AML-193 (cell line): ENCODE data around the gene PKN1.
A peak's percentile ranks its signal among the peaks of the same experiment; 100 is the strongest.
"Not testable (repeated sequence)": the region's sequence is repeated elsewhere in the genome, so short reads cannot be mapped to it uniquely, and the experiment has no call there.

Experiments used
- DNase-seq, 2 experiments: peaks; one replicate each; lab custom pipeline; 2025; lab: John Stamatoyannopoulos, UW

Gene PKN1

DNA sequence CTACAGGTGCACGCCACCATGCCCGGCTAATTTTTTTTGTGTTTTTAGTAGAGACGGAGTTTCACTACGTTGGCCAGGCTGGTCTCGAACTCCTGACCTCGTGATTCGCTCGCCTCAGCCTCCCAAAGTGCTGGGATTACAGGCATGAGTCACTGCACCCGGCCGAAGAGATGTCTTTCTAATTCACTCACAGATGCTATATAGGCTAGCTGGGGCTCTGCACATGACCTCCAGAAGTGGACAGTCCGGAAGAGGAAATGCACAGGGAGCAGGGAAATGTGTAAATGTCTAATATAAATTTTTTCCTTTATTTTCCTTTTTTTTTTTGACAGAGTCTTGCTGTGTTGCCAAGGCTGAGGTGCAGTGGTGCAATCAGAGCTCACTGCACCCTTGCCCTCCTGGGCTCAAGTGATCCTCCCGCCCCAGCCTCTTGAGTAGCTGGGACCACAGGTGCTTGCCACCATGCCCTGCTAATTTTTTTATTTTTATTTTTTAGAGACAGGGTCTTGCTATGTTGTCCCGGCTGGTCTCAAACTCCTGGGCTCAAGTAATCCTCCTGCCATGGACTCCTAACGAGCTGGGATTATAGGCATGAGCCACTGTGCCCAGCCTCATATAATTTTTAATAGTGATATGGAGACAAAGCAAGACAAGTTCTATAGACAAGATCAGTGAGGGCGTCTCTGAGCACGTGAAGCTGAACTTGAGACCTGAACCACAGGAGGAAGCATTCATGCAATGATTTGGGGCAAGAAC, 54.4 kb downstream of the PKN1 start:
- DNase-seq: no peak

GRCh38 chr19:14492756-14493337, 59.7 kb downstream of the PKN1 start:
- DNase-seq: no peak

- DNase-seq: no peak
Observed at GRCh38 chr19:14494411-14494810, 61.3 kb downstream of the PKN1 start.

- no peak for DNase-seq
Observed at GRCh38 chr19:14494910-14495671, 62.0 kb downstream of the PKN1 start.

DNA sequence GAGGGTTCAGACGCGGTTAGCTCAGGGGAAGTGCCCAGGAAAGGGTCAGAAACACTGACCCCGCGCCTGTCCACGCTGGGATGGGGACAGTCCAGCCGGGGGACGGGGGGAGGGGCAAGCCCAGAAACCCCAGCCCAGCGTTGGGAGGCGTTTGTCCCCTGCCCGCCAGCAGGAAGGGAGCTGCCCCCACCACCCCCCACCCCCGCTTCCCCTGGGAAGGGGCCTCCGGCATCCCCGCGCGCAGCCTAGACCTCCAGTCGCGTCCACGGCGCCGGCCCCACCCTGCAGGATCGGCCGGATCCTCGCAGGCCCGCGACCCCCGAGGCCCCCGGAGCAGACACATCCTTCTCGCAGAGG, 62.5 kb downstream of the PKN1 start:
- no peak for DNase-seq

DNA sequence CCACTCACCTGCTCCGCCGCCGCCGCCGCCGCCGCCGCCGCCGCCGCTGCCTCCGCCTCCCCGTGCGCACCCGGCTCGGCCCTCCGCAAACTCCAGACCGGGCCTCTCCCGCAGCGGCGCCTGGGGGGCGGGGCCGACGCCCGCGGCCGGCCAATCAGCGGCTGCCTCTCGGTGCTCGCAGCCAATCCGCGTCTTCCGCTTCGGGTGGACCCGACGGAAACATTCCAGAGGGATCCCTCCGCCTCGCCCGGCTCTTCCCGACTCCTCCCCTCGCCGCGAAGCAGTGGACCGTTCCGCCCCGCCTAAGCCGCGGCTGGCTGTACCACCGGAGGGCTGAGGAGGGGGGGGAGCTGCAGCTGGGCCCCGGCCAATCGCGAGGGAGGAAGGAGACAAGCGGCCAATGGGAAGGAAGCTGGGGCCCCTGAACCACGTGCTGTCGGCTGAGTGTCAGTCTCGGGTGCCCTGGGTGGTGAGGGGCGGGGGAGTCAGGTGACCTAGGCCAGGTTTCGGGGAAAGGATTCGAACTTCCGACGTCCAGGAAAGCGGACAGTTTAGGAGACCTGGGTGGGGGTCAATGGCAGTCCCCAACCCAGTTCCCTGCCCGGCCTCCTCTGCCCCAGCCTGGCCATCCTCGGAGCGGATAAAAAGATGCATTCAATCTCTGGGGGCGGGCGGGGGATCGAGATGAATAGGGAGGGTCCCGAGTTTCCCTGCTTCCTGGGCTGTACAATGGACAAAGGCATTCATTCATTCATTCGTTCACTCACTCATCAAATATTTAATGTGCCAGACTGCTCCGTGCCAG, 63.1 kb downstream of the PKN1 start, which contains the start of gene GIPC1:
TSS of gene GIPC1 (minus strand) at position 99 of the 805 bp plus-strand sequence. CDS start 13,151 bp downstream, outside the sequence.
- peak; percentile 80 to 86 for DNase-seq

GRCh38 chr19:14496834-14497227, 63.7 kb downstream of the PKN1 start:
- DNase-seq: no peak

DNA sequence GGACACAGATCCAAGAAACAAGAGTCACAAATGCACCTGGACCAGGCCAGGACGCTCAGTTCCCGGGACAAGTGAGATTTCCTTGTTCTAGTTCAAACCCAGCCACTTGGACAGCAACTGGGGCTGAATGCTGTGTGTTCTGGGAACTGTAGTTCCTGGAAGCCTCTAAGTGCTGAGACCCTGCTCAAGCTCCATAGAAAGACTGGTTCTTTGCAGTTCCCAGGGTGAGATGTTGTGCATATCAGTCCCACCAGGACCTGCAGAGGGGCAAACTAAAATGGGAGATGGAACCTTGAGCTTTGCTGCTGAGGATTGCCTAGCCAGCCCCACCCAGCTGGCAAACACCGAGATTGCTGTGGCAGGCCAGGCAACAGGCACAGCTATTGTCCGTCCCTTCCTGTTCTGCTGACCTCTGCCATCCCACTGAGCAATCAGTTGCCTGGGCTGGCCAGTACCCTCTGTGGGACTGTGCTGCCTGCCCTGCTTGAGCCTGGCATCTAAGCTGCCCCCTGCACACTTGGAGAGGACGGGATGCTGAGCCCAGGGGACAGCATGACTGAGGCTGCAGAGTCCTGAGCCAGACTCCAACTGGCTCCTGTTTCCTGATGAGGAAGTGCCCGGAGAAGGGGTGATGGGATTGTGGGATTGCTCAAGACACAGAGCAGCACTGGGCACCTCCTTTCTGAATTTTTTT, 64.3 kb downstream of the PKN1 start:
- no peak for DNase-seq

DNA sequence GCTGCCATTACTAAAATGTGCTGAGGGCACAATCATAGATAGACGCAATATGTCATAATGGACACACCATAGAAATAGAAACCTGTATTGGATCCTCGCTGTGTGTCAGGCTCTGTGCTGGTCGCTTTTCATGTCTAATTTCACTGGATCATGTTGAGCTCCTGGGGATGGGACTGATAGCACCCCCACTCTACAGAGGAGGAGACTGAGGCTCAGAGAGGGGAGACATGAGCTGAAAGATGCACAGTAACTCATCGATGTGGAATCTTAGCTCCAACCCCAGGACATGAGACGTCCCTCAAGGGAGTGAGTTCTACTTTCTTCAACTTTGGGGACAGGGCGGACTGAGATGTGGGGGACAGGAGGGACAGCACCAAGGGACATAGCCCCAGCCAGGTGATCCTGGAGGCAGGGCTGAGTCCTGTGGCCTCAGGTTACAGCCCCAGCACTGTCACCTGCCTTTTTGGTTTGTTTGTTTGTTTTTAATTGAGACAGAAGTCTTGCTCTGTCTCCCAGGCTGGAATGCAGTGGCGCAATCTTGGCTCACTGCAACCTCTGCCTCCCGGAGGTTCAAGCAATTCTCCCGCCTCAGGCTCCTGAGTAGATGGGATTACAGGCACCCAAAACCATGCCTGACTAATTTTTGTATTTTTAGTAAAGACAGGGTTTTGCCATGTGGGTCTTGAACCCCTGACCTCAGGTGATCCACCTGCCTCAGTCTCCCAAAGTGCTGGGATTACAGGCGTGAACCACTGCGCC, 69.4 kb downstream of the PKN1 start:
- DNase-seq: no peak

- no peak for DNase-seq
Observed at GRCh38 chr19:14503285-14503684, 70.2 kb downstream of the PKN1 start.

DNA sequence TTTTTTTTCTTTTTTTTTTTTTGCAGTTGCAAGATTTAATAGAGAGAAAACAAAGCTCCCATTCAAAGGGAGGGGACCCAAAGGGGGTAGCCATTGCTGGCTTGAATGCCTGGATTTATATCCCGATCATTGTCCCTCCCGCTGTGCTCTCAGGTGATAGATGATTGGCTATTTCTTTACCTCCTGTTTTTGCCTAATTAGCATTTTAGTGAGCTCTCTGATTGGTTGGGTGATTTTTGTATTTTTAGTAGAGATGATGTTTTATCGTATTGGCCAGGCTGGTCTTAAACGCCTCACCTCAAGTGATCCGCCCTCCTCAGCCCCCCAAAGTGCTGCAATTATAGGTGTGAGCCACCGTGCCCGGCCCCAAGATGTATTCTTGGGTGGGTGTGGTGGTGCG, 71.5 kb downstream of the PKN1 start:
- DNase-seq: not testable (repeated sequence)

DNA sequence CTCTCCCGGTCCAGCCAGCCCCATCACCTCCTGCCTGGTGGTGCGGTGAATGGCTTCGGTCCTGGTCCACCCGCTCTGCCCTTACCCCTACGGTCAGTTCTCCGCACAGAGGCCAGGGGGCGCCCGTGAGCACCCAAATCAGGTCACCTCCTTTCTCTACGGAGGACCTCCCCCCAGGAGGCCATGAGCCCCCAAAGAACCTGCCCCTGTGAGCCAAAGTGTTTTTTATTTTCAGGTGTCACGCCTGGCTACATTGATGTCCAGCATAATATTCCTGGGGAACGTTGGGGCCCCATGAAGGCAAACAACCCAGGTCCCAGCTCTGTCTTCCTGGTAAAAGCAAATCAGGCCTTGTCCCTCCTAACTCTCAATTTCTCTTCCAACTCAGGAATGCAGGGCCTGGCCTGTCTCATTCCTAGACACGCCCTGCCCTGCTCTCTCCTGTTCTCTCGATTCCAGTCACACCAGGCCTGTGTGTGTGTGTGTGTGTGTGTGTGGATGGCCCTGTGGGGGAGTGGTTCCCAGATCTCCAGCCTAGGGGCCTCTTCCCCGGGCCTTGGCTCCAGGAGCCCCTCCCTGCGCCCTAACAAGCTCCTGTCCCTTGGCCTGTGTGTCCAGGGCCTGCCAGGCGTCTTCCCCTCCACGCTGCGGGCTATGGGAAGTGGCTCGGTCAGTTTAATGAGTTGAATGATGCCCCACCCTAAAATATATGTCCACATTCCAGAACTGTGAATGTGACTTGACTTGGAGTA, 72.6 kb downstream of the PKN1 start:
- peak in 1 of 2 experiments; percentile 5 for DNase-seq

DNA sequence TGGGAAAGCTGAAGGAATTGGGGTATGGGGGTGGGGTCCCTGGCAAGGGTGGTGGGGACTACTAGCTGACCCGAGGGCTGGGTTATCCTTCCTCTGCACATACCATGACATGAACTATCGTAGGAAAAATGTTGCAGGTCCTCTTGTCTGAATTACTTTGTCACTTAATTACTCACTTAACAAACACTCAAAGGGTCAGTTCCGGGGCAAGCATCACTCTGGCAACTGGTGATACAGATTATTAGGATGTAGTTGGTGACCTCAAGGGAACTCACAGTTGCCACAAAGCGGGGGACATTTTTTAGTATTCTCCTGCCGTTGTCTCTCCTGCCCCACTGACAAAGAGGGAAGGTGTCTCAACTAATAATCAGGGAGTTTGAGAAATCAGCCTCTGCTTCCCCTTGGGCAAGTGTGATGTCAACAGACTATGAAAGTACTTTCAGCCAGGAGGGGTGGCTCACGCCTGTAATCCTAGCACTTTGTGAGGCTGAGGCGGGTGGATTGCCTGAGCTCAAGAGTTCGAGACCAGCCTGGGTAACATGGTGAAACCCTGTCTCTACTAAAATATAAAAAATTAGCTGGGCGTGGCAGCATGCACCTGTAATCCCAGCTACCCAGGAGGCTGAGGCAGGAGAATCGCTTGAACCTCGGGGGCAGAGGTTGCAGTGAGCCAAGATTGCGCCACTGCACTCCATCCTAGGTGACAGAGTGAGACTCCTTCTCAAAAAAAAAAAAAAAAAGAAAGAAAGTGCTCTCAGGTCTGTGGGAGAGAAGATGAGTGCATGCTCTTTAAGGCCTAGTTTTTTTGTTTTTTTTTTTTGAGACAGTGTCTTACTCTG, 74.8 kb downstream of the PKN1 start:
- DNase-seq: peak; percentile 59

DNA sequence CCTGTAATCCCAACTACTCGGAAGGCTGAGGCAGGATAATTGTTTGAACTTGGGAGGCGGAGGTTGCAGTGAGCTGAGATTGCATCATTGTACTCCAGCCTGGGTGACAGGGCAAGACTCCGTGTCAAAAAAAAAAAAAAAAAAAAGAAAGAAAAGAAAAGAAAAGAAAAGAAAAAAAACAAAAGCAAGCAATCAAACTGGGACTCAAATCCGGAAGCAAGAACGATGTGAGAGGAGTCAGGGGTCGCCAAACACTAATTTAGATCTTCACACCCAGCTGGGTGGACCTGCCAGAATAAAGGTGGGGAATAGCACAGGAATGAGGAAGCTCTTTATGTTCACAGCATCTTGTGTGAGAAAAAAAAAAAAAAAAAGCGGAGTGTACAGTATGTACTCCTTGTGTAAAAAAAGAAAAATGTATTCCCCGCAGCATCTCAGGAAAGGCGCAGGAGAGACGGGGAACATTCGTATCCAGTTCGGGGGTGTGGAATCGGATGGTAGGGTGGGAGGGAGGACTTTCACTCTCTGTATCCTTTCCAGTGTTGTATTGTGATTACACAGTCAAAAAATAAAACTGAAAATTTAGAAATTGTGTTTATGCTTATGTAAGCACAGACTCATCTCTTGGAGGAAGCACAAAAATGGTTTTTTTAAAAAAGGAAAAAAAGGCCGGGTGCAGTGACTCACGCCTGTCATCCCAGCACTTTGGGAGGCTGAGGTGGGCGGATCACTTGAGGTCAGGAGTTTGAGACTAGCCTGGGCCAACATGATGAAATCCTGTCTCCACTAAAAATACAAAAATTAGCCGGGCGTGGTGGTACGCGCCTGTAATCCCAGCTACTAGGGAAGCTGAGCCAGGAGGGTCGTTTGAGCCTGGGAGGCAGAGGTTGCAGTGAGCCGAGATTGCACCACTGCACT, 77.5 kb downstream of the PKN1 start:
- DNase-seq: peak; percentile 36

DNA sequence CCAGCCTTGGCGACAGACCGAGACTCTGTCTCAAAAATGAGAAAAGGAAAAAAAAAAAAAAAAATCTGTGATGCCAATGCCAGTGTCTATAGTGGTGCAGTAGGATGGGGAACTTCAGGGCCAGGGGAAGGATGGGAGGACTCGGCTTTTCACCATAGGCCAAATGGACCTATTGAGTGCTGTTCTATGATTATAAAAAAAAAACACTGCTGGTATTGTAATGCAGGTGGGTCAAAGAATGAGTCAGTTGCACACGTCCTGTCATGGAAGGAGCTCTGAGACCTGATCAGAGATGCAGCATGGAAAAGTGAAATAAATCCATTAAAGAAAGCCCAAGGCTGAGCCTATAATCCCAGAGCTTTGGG, 78.1 kb downstream of the PKN1 start:
- DNase-seq: no peak

- DNase-seq: no peak
Observed at GRCh38 chr19:14512406-14512961, 79.4 kb downstream of the PKN1 start.

GRCh38 chr19:14514215-14514863, 81.2 kb downstream of the PKN1 start:
- no peak for DNase-seq
